A549 (cell line): ENCODE measurements around the gene HOXA5. TPM values are rescaled to one million over a fixed set of nuclear protein-coding genes. Genes with fewer than 3 reads are reported as not detected.
A peak's percentile ranks its signal among the peaks of the same experiment; 100 is the strongest.

Experiments
- ATAC-seq, 2 experiments: fragments of 200-7000 bp in 1 of 2; fragments of >200 bp in 1 of 2; cut with Nextera tagmentation in 1 of 2; cut with Tn5 transposase in 1 of 2; 3 replicates each; pipeline versions ENCODE4 v1.8.0 to v1.9.1; 2018 to 2020; ENCODE audit warnings: mild to moderate bottlenecking in 1 of 2, moderate library complexity in 1 of 2
- CTCF ChIA-PET: fragments of 300-600 bp; sonication (Branson Sonifier 250); formaldehyde crosslinking; extraction: SDS; loops from one replicate; lab custom pipeline; 2021; ENCODE audit warnings: antibody characterized with exemption, inconsistent platforms; lab: Yijun Ruan, JAX
- POLR2A ChIA-PET: fragments of 350-600 bp; formaldehyde crosslinking; extraction: SDS; loops from one replicate; lab custom pipeline; 2021; ENCODE audit warnings: antibody characterized with exemption, inconsistent platforms; lab: Yijun Ruan, JAX
- DNase-seq, 2 experiments: peaks; one replicate each; pipeline versions ENCODE4 v3.0.0 to v3.0.0-alpha.2; 2011 to 2016; ENCODE audit warnings: low read depth in 1 of 2, low spot score in 1 of 2
- FAIRE-seq: peaks from 2 replicates; lab custom pipeline; 2011; peaks lifted over from hg19 to GRCh38; lab: Jason Lieb, UNC
- H3K27ac ChIP-seq, 2 experiments: fragments of >200 bp; sonication (Bioruptor Twin); formaldehyde crosslinking; 3 replicates each; pipeline ENCODE4 v1.5.1; 2016 to 2017
- H3K4me1 ChIP-seq: fragments of >200 bp; sonication (Bioruptor Twin); formaldehyde crosslinking; 3 replicates; pipeline ENCODE4 v1.6.1; 2016
- H3K4me2 ChIP-seq: fragments of >200 bp; sonication (Bioruptor Twin); formaldehyde crosslinking; 3 replicates; pipeline ENCODE4 v1.6.1; 2016
- H3K4me3 ChIP-seq: fragments of >200 bp; sonication (Bioruptor Twin); formaldehyde crosslinking; 3 replicates; pipeline ENCODE4 v1.5.1; 2016
- H3K9me3 ChIP-seq: fragments of >200 bp; sonication (Bioruptor Twin); formaldehyde crosslinking; 3 replicates; pipeline ENCODE4 v1.6.1; 2016
- CBX2 ChIP-seq: fragments of 200-600 bp; sonication (generic); IDR thresholded peaks from 2 replicates; pipeline ENCODE4 v1.6.1; 2016; ENCODE audit warnings: low read depth, mild to moderate bottlenecking, borderline replicate concordance
- CEBPB ChIP-seq, 2 experiments: fragments of >200 bp in 1 of 2; sonication (Bioruptor Twin) in 1 of 2; formaldehyde crosslinking in 1 of 2; IDR thresholded peaks; 2 replicates each; pipeline ENCODE4 v1.6.1; 2012 to 2016
- CHD4 ChIP-seq: fragments of 200-600 bp; sonication (generic); IDR thresholded peaks from 2 replicates; pipeline ENCODE4 v1.6.1; 2016; ENCODE audit warnings: antibody characterized with exemption, mild to moderate bottlenecking, borderline replicate concordance
- EHF ChIP-seq: fragments of 250-450 bp; sonication (Bioruptor Pico); IDR thresholded peaks from 2 replicates; pipeline ENCODE4 v1.5.0; 2020; ENCODE audit warnings: mild to moderate bottlenecking
- ESRRA ChIP-seq: fragments of 150-350 bp; IDR thresholded peaks from 2 replicates; pipeline ENCODE4 v1.6.1; 2014; ENCODE audit warnings: mild to moderate bottlenecking, low read length, borderline replicate concordance
- FOXS1 ChIP-seq: fragments of 250-450 bp; sonication (Bioruptor Pico); IDR thresholded peaks from 2 replicates; pipeline ENCODE4 v1.5.0; 2020; ENCODE audit warnings: mild to moderate bottlenecking, moderate library complexity
- HDAC2 ChIP-seq: fragments of 200-600 bp; sonication (generic); IDR thresholded peaks from 2 replicates; pipeline ENCODE4 v1.6.1; 2016
- HEYL ChIP-seq: fragments of 250-450 bp; sonication (Bioruptor Pico); IDR thresholded peaks from 2 replicates; pipeline ENCODE4 v1.8.0; 2021; ENCODE audit warnings: mild to moderate bottlenecking, moderate library complexity
- KDM1A ChIP-seq: fragments of 200-600 bp; sonication (generic); IDR thresholded peaks from 2 replicates; pipeline ENCODE4 v1.6.1; 2016; ENCODE audit warnings: low read depth, mild to moderate bottlenecking
- MAZ ChIP-seq: fragments of 150-350 bp; IDR thresholded peaks from 2 replicates; pipeline ENCODE4 v1.6.1; 2014; ENCODE audit warnings: antibody characterized with exemption, low read depth, low read length, borderline replicate concordance
- NFE2L2 ChIP-seq: fragments of 150-350 bp; conservative IDR thresholded peaks from 2 replicates; pipeline ENCODE4 v1.6.1; 2014; ENCODE audit warnings: low read length
- NR3C1 ChIP-seq: fragments of >200 bp; sonication (Bioruptor Twin); formaldehyde crosslinking; IDR thresholded peaks from 3 replicates; pipeline ENCODE4 v1.6.1; 2017
- PHF8 ChIP-seq: fragments of 200-600 bp; sonication (generic); IDR thresholded peaks from 2 replicates; pipeline ENCODE4 v1.6.1; 2016; ENCODE audit warnings: low read depth, mild to moderate bottlenecking, antibody characterized with exemption, moderate library complexity, borderline replicate concordance
- POLR2A ChIP-seq: IDR thresholded peaks from 2 replicates; pipeline ENCODE4 v1.6.1; 2012; ENCODE audit warnings: mild to moderate bottlenecking, low read length
- RCOR1 ChIP-seq: fragments of 150-350 bp; IDR thresholded peaks from 2 replicates; pipeline ENCODE4 v1.6.1; 2014; ENCODE audit warnings: antibody characterized with exemption, low read length, low read depth
- SMC3 ChIP-seq: fragments of >200 bp; sonication (Bioruptor Twin); formaldehyde crosslinking; IDR thresholded peaks from 3 replicates; pipeline ENCODE4 v1.6.1; 2018; ENCODE audit warnings: inconsistent platforms
- SREBF2 ChIP-seq: fragments of 450-650 bp; IDR thresholded peaks from 2 replicates; pipeline ENCODE4 v1.6.1; 2014; ENCODE audit warnings: mild to moderate bottlenecking, moderate library complexity
- TP53 ChIP-seq: fragments of 250-450 bp; sonication (Bioruptor Pico); IDR thresholded peaks from 2 replicates; pipeline ENCODE4 v1.5.0; 2021; ENCODE audit warnings: mild to moderate bottlenecking, moderate library complexity
- ZFP36 ChIP-seq: fragments of 450-650 bp; IDR thresholded peaks from 2 replicates; pipeline ENCODE4 v1.6.1; 2014; ENCODE audit warnings: borderline replicate concordance; ENCODE audit not compliant: partially characterized antibody
- ZNF302 ChIP-seq: fragments of 250-450 bp; sonication (Bioruptor Pico); IDR thresholded peaks from 2 replicates; pipeline ENCODE4 v1.9.0; 2021; ENCODE audit warnings: inconsistent platforms, mild to moderate bottlenecking, moderate library complexity
- WGBS: methylation state at CpG from one replicate; pipeline ENCODE4 v1.1.6; 2017; ENCODE audit errors: missing lambda C conversion rate; 5-methylcytosine and 5-hydroxymethylcytosine counted together
- polyA plus RNA-seq, 4 experiments: library from polyadenylated mRNA; depleted of rRNA in 3 of 4; stranded (reverse); fragments of >200 nt; fragmentation: RNase III in 1 of 4; extraction: RNeasy Plus Mini Kit Qiagen cat#74134 plus additional on column Dnase treatment in 1 of 4; gene quantifications; 2 replicates in 3 of 4; 3 replicates in 1 of 4; pipeline ENCODE4 v1.2.3, GENCODE V29; 2011 to 2017
- TF ChIP-seq, protein P1 (sequence below): fragments of 450-650 bp; IDR thresholded peaks from 2 replicates; pipeline ENCODE4 v1.6.1; 2014; ENCODE audit warnings: antibody characterized with exemption
- TF ChIP-seq, protein P2 (sequence below): fragments of >200 bp; sonication (Bioruptor Twin); formaldehyde crosslinking; IDR thresholded peaks from 3 replicates; pipeline ENCODE4 v1.5.1; 2016
- TF ChIP-seq, protein P3 (sequence below): fragments of >200 bp; sonication (Bioruptor Twin); formaldehyde crosslinking; IDR thresholded peaks from 3 replicates; pipeline ENCODE4 v1.6.1; 2016
- TF ChIP-seq, protein P4 (sequence below): IDR thresholded peaks from 2 replicates; pipeline ENCODE4 v1.6.1; 2012; ENCODE audit warnings: low read depth, borderline replicate concordance
- TF ChIP-seq, protein P5 (sequence below): fragments of 150-350 bp; IDR thresholded peaks from 2 replicates; pipeline ENCODE4 v1.6.1; 2014; ENCODE audit warnings: low read depth, mild to moderate bottlenecking, low read length

The HOXA5 gene
- polyA plus RNA-seq, 2 of the 4 experiments (the other 2 are of a cell fraction) = 4.0 to 6.5 TPM

DNA sequence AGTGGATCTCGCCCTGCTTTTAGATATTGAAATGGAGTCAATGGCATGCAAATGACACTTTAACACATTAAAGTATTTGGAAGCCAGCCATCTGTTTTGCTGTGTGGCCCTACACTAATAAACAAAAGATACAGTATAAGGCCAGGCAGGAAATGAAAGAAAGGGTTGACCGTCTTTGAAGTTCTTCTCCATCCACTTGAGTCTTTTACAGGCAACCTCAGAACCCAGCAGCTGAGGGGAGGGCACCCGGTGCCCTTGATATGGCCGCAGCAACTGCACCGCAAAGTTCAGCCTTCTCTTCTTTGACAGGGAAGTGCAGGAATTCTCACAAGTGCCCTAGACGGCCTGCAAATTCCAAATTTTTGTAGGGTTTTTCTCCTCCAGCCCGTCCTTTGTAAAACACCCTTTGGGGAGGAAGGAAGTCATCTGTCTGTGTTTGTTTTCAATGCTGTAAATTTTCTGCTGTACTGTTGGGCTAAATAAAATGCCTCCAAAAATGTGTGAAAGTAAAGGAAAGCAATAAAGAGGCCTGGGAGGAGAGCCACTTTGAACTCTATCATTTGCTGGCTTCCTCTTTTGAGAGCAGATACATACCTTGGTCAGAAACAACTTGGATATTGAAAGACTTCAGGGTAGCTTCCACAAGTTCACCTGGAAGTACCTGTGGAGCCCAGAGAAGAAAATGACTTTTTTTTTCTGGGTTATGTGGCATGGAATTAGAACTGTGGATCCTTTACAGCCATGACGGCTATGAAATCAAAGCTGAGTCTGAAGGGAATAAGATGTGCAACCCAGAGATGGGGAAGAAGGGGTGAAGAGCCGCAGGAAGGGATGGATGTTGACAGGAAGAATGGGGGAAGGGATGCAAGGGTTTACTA lies 51.3 kb downstream of the HOXA5 start:
- H3K4me3 ChIP-seq = no peak overlapping the region
- H3K27ac ChIP-seq = no peak overlapping the region
- TF ChIP-seq POLR2A (no peak), CEBPB (IDR thresholded peaks at IDR 0.05) (no peak), SMC3 (no peak), FOXS1 (CRISPR knock-in tag) (no peak), NR3C1 (no peak), HEYL (CRISPR knock-in tag) (no peak), PHF8 (no peak), CBX2 (no peak), ESRRA (no peak), CHD4 (no peak), MAZ (no peak), ZFP36 (no peak)
- TF ChIP-seq, protein P1, sequence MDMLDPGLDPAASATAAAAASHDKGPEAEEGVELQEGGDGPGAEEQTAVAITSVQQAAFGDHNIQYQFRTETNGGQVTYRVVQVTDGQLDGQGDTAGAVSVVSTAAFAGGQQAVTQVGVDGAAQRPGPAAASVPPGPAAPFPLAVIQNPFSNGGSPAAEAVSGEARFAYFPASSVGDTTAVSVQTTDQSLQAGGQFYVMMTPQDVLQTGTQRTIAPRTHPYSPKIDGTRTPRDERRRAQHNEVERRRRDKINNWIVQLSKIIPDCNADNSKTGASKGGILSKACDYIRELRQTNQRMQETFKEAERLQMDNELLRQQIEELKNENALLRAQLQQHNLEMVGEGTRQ = no peak
- TF ChIP-seq, protein P2, sequence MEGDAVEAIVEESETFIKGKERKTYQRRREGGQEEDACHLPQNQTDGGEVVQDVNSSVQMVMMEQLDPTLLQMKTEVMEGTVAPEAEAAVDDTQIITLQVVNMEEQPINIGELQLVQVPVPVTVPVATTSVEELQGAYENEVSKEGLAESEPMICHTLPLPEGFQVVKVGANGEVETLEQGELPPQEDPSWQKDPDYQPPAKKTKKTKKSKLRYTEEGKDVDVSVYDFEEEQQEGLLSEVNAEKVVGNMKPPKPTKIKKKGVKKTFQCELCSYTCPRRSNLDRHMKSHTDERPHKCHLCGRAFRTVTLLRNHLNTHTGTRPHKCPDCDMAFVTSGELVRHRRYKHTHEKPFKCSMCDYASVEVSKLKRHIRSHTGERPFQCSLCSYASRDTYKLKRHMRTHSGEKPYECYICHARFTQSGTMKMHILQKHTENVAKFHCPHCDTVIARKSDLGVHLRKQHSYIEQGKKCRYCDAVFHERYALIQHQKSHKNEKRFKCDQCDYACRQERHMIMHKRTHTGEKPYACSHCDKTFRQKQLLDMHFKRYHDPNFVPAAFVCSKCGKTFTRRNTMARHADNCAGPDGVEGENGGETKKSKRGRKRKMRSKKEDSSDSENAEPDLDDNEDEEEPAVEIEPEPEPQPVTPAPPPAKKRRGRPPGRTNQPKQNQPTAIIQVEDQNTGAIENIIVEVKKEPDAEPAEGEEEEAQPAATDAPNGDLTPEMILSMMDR = no peak
- TF ChIP-seq, protein P3, sequence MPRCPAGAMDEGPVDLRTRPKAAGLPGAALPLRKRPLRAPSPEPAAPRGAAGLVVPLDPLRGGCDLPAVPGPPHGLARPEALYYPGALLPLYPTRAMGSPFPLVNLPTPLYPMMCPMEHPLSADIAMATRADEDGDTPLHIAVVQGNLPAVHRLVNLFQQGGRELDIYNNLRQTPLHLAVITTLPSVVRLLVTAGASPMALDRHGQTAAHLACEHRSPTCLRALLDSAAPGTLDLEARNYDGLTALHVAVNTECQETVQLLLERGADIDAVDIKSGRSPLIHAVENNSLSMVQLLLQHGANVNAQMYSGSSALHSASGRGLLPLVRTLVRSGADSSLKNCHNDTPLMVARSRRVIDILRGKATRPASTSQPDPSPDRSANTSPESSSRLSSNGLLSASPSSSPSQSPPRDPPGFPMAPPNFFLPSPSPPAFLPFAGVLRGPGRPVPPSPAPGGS = no peak
- TF ChIP-seq, protein P4, sequence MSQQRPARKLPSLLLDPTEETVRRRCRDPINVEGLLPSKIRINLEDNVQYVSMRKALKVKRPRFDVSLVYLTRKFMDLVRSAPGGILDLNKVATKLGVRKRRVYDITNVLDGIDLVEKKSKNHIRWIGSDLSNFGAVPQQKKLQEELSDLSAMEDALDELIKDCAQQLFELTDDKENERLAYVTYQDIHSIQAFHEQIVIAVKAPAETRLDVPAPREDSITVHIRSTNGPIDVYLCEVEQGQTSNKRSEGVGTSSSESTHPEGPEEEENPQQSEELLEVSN = no peak
- TF ChIP-seq, protein P5, sequence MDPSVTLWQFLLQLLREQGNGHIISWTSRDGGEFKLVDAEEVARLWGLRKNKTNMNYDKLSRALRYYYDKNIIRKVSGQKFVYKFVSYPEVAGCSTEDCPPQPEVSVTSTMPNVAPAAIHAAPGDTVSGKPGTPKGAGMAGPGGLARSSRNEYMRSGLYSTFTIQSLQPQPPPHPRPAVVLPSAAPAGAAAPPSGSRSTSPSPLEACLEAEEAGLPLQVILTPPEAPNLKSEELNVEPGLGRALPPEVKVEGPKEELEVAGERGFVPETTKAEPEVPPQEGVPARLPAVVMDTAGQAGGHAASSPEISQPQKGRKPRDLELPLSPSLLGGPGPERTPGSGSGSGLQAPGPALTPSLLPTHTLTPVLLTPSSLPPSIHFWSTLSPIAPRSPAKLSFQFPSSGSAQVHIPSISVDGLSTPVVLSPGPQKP = no peak
- ATAC-seq (no peak), DNase-seq (no peak), FAIRE-seq (no peak)
- H3K4me2 ChIP-seq = no peak overlapping the region
- ChIA-PET POLR2A (no interaction called here), CTCF (interaction anchor here (1.0 to 1.8 kb wide), 4 partner anchors 8 to 52 kb away, joined by 3 to 5 read pairs (median 4); partner anchors contain the start of gene HOXA5)
- no peaks in the 10 kb centered on the region for H3K9me3 ChIP-seq
- H3K4me1 ChIP-seq = peaks cover 10% of the 10 kb centered on the region; the same call in 2 of the 3 replicates
- 90% methylated on average over 9 of the region's 9 CpGs for WGBS

DNA sequence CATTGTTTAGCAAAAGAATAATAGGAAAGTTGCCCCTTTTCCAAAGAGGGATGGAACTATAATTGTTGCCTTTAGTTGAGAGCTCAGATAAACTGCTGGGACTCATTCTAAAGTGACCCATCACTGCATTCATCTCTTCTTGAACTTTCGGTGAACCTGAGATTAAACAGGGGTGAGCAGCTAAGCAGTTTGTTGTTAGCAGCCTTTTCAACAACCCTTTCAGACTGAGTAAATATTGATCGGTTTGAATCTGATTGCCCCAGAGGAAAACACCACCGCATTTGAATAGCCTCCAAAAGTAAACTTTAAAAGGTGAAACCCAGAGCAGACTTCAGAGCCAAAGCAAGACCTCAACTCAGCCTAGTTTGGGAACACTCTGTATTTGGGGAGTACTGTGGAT lies 52.4 kb downstream of the HOXA5 start:
- H3K4me3 ChIP-seq = no peak overlapping the region
- ATAC-seq = no peak
- TF ChIP-seq SREBF2 (no peak), ZNF302 (CRISPR knock-in tag) (no peak), KDM1A (no peak), RCOR1 (no peak), EHF (CRISPR knock-in tag) (no peak), NFE2L2 (no peak), HDAC2 (no peak), FOXS1 (CRISPR knock-in tag) (no peak), HEYL (CRISPR knock-in tag) (no peak), TP53 (CRISPR knock-in tag) (no peak)
- TF ChIP-seq, protein P3 = no peak
- TF ChIP-seq, all 56 proteins: peak for 0
- Histone ChIP-seq H3K4me2 (0 out of 3 replicates have a peak overlapping the region, but pooled peaks have one; percentile 12), H3K9me3 (no peaks in the 10 kb centered on the region), H3K4me1 (peaks cover 10% of the 10 kb centered on the region; the same call in 2 of the 3 replicates), H3K27ac (no peak overlapping the region)
- no peak for FAIRE-seq
- ChIA-PET POLR2A (no interaction called here), CTCF (interaction anchor here (1.4 to 1.7 kb wide), 4 partner anchors 9 to 70 kb away, joined by 3 to 5 read pairs (median 4); partner anchors contain the start of gene HOXA5)
- 32% methylated on average over 3 of the region's 3 CpGs for WGBS
- no peak for DNase-seq
